Tibial nerve (tissue), 4 donors: ENCODE data around the gene MTHFD1L. TPM values are rescaled to one million over a fixed set of nuclear protein-coding genes. Genes with fewer than 3 reads are reported as not detected.

Experiments
- DNase-seq, 2 donors: peaks; one replicate each; pipeline ENCODE4 v3.0.0-alpha.2; 2019; ENCODE audit warnings: low spot score in 2 of 2
- H3K27ac ChIP-seq, 4 donors: fragments of 200-600 bp; sonication (generic) in 3 of 4; one replicate each; pipeline ENCODE4 v1.5.1; 2017 to 2019; ENCODE audit warnings: mild to moderate bottlenecking in 1 of 4
- H3K27me3 ChIP-seq, 2 donors: fragments of 200-600 bp; sonication (generic) in 1 of 2; one replicate each; pipeline versions ENCODE4 v1.5.1 to v1.6.0; 2017 to 2019
- H3K36me3 ChIP-seq, 3 donors: fragments of 200-600 bp; sonication (generic); one replicate each; pipeline ENCODE4 v1.5.1; 2018 to 2019
- H3K4me1 ChIP-seq, 4 donors: fragments of 200-600 bp; sonication (generic) in 3 of 4; one replicate each; pipeline ENCODE4 v1.5.1; 2017 to 2019
- H3K4me3 ChIP-seq, 4 donors: fragments of 200-600 bp; sonication (generic) in 3 of 4; one replicate each; pipeline ENCODE4 v1.5.1; 2017 to 2019; ENCODE audit warnings: mild to moderate bottlenecking in 1 of 4, moderate library complexity in 1 of 4
- H3K9me3 ChIP-seq, 4 donors: fragments of 200-600 bp; sonication (generic) in 3 of 4; one replicate each; pipeline ENCODE4 v1.5.1; 2017 to 2019
- CTCF ChIP-seq, 5 experiments: fragments of 200-600 bp in 3 of 5; fragments of 450-650 bp in 2 of 5; sonication (generic) in 3 of 5; IDR thresholded peaks; one replicate each; pipeline ENCODE4 v1.5.1; 2016 to 2019; ENCODE audit warnings: antibody characterized with exemption in 5 of 5, mild to moderate bottlenecking in 3 of 5, moderate library complexity in 2 of 5
- EP300 ChIP-seq, 2 donors: sonication (generic); formaldehyde crosslinking; IDR thresholded peaks; one replicate each; pipeline ENCODE4 v1.6.1; 2017; ENCODE audit warnings: antibody characterized with exemption in 2 of 2, mild to moderate bottlenecking in 1 of 2
- POLR2A ChIP-seq, 2 donors: fragments of 450-650 bp; IDR thresholded peaks; one replicate each; pipeline ENCODE4 v1.6.1; 2017; ENCODE audit warnings: antibody characterized with exemption in 2 of 2, mild to moderate bottlenecking in 2 of 2, moderate library complexity in 2 of 2
- WGBS, 2 donors: methylation state at CpG; one replicate each; pipeline ENCODE4 v1.1.5; 2018; 5-methylcytosine and 5-hydroxymethylcytosine counted together
- total RNA-seq, 4 donors: library from RNA; depleted of rRNA; stranded (reverse); fragments of >200 nt; gene quantifications; one replicate each; pipeline ENCODE4 v1.1.0, GENCODE V29; 2016

The MTHFD1L gene
- total RNA-seq, 4 donors from 2014 or later = 8.4 to 35.1 (median 13.1) TPM

- no peak for DNase-seq
- WGBS, 2 donors = 63 to 83% methylated on average over 5 of the region's 5 CpGs
- Histone ChIP-seq H3K36me3 (peaks cover 0 to 18% (median 0%) of the 10 kb centered on the region in 3 donors), H3K4me1 (peaks cover 0 to 17% (median 4%) of the 10 kb centered on the region in 4 donors), H3K27ac (no peak overlapping the region), H3K27me3 (no peaks in the 10 kb centered on the region), H3K4me3 (no peak overlapping the region), H3K9me3 (no peaks in the 10 kb centered on the region)
- TF ChIP-seq CTCF (IDR thresholded peaks at IDR 0.05) (no peak), POLR2A (IDR thresholded peaks at IDR 0.05) (no peak), EP300 (IDR thresholded peaks at IDR 0.05) (no peak)
Measured at GRCh38 chr6:151092591-151092990, 227.1 kb downstream of the MTHFD1L start.

GRCh38 chr6:151093706-151094105, 228.2 kb downstream of the MTHFD1L start:
- Histone ChIP-seq H3K27ac (no peak overlapping the region), H3K4me3 (no peak overlapping the region), H3K27me3 (no peaks in the 10 kb centered on the region), H3K4me1 (peaks cover 0 to 9% (median 4%) of the 10 kb centered on the region in 4 donors), H3K36me3 (peaks cover 0 to 18% (median 0%) of the 10 kb centered on the region in 3 donors), H3K9me3 (no peaks in the 10 kb centered on the region)
- no peak for DNase-seq
- 83 to 92% methylated on average over 5 of the region's 5 CpGs for WGBS, 2 donors
- no peak for TF ChIP-seq EP300 (IDR thresholded peaks at IDR 0.05)

DNA sequence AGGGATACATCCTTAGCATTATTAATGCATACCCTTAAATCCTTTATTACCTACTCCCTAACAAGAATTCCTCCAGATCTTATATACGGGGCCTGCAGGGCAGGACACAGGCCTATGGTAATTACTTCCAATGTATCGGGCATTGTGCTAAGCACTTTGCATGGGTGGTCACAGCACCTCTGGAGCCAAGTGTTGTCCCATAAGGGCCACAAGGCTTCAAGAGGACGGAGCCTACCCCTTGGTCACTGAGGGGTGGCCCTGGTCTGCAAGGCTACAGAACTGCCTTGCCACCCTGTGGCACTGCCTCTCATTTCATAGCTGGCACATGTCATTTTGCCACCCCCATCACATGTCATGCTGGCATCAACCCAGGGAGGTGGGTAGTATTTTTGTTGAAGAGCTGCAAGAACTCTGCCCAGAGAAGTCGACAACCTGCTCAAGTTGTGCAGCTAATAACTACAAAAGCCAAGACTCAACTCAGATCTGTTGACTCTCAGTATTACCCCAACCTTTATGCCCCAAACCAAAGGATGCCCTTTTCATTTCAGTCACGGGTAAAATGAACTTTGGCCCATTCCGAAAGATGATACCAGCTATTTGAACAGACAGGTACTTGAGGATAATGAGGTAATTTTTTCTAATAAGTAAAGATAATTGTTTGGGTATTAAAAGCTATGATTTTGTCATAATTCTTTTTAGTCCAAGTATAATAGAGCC, 230.2 kb downstream of the MTHFD1L start:
- Histone ChIP-seq H3K27ac (peak overlapping the region in 2 of 4 donors; percentile 1 to 73), H3K4me1 (peaks cover 0 to 9% (median 4%) of the 10 kb centered on the region in 4 donors), H3K36me3 (peaks cover 0 to 18% (median 0%) of the 10 kb centered on the region in 3 donors), H3K27me3 (no peaks in the 10 kb centered on the region), H3K4me3 (no peak overlapping the region), H3K9me3 (no peaks in the 10 kb centered on the region)
- TF ChIP-seq CTCF (IDR thresholded peaks at IDR 0.05) (no peak), POLR2A (IDR thresholded peaks at IDR 0.05) (no peak), EP300 (IDR thresholded peaks at IDR 0.05) (no peak)
- WGBS, 2 donors = 89 to 91% methylated on average over 6 of the region's 6 CpGs
- DNase-seq = no peak

- Histone ChIP-seq H3K36me3 (peaks cover 0 to 18% (median 0%) of the 10 kb centered on the region in 3 donors), H3K9me3 (no peaks in the 10 kb centered on the region), H3K27me3 (no peaks in the 10 kb centered on the region), H3K27ac (peak overlapping the region in 2 of 4 donors; percentile 1 to 73), H3K4me1 (peaks cover 0 to 14% (median 4%) of the 10 kb centered on the region in 4 donors), H3K4me3 (no peak overlapping the region)
- WGBS, 2 donors = 44 to 54% methylated on average over 4 of the region's 4 CpGs
- DNase-seq = no peak
- no peak for TF ChIP-seq POLR2A (IDR thresholded peaks at IDR 0.05)
- no peak for TF ChIP-seq EP300 (IDR thresholded peaks at IDR 0.05)
- no peak for TF ChIP-seq CTCF (IDR thresholded peaks at IDR 0.05)
Measured at GRCh38 chr6:151096255-151096612, 230.7 kb downstream of the MTHFD1L start.

GRCh38 chr6:151096691-151097606, 231.4 kb downstream of the MTHFD1L start:
- no peak for TF ChIP-seq EP300 (IDR thresholded peaks at IDR 0.05)
- TF ChIP-seq CTCF (IDR thresholded peaks at IDR 0.05) = no peak
- TF ChIP-seq POLR2A (IDR thresholded peaks at IDR 0.05) = no peak
- DNase-seq = no peak
- WGBS, 2 donors = 82 to 85% methylated on average over 8 of the region's 8 CpGs
- Histone ChIP-seq H3K4me3 (no peak overlapping the region), H3K27ac (peak overlapping the region in 2 of 4 donors; percentile 1 to 73), H3K9me3 (no peaks in the 10 kb centered on the region), H3K27me3 (no peaks in the 10 kb centered on the region), H3K4me1 (peaks cover 0 to 21% (median 6%) of the 10 kb centered on the region in 4 donors), H3K36me3 (peaks cover 0 to 18% (median 0%) of the 10 kb centered on the region in 3 donors)
